Effector memory CD4-positive, alpha-beta T cell (primary cell): ENCODE results near the gene B3GNT2.
"Not testable (repeated sequence)": the region's sequence is repeated elsewhere in the genome, so short reads cannot be mapped to it uniquely, and the experiment has no call there.

Experiments used
- DNase-seq, 3 donors: peaks; one replicate each; pipeline ENCODE4 v3.0.0-alpha.2; 2020
- H3K27ac ChIP-seq: 2 replicates; pipeline ENCODE4 v1.7.0; 2013; ENCODE audit warnings: mild to moderate bottlenecking, low read length, moderate library complexity; ENCODE audit not compliant: insufficient read depth, poor library complexity, severe bottlenecking
- H3K27me3 ChIP-seq: replicated peaks from 2 replicates; pipeline ENCODE4 v1.7.0; 2013; ENCODE audit warnings: mild to moderate bottlenecking, low read length; ENCODE audit not compliant: insufficient read depth, control insufficient read depth, poor library complexity, severe bottlenecking
- H3K36me3 ChIP-seq: 2 replicates; pipeline ENCODE4 v1.7.0; 2013; ENCODE audit warnings: mild to moderate bottlenecking, low read length, moderate library complexity; ENCODE audit not compliant: control insufficient read depth, insufficient read depth
- H3K4me1 ChIP-seq: 2 replicates; pipeline ENCODE4 v1.7.0; 2013; ENCODE audit warnings: low read length, mild to moderate bottlenecking; ENCODE audit not compliant: control insufficient read depth, insufficient read depth, poor library complexity, severe bottlenecking
- H3K4me3 ChIP-seq: 2 replicates; pipeline ENCODE4 v1.7.0; 2013; ENCODE audit warnings: low read length, low read depth, mild to moderate bottlenecking; ENCODE audit not compliant: insufficient read depth, poor library complexity, severe bottlenecking
- H3K9me3 ChIP-seq: 2 replicates; pipeline ENCODE4 v1.7.0; 2013; ENCODE audit warnings: mild to moderate bottlenecking, low read length, moderate library complexity; ENCODE audit not compliant: control insufficient read depth

B3GNT2 gene

DNA sequence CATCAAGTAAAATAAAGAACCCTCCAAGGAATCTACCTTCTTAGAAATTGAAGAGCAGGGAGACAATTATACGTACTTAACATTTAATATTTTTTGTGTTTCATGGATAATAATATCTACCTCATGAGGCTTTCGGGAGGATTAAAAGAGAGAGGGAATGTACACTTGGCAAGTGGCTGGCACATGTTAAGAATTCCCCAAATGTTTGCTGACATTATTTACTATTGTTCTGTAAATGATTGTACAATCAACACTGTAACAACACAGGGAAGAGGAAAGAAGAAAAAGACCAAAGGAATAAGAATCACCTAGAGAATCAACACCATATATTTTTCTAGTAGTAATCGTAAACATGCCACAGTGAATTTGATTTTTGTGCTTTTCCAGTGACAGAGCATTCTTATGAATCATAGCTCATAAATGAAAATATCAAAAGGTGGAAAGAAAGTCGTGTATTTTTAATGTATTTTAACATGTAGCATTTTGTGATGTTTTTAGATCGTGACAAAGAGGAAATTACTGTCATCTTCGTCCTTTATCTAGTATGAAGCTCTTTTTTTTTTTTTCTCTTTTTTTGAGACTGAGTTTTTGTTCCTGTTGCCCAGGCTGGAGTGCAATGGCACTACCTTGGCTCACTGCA, 67.3 kb downstream of the B3GNT2 start:
- no peaks in the 10 kb centered on the region for H3K36me3 ChIP-seq
- H3K4me3 ChIP-seq = no peak overlapping the region
- H3K27ac ChIP-seq = no peak overlapping the region
- H3K27me3 ChIP-seq = no peaks in the 10 kb centered on the region
- no peaks in the 10 kb centered on the region for H3K9me3 ChIP-seq
- no peak for DNase-seq
- H3K4me1 ChIP-seq = no peaks in the 10 kb centered on the region

- Histone ChIP-seq H3K4me1 (no peaks in the 10 kb centered on the region), H3K36me3 (no peaks in the 10 kb centered on the region), H3K27me3 (no peaks in the 10 kb centered on the region), H3K27ac (no peak overlapping the region), H3K9me3 (no peaks in the 10 kb centered on the region), H3K4me3 (no peak overlapping the region)
- DNase-seq = no peak
Measured at GRCh38 chr2:62264186-62264585, 68.3 kb downstream of the B3GNT2 start.

- H3K4me3 ChIP-seq = no peak overlapping the region
- no peaks in the 10 kb centered on the region for H3K4me1 ChIP-seq
- no peaks in the 10 kb centered on the region for H3K27me3 ChIP-seq
- no peak for DNase-seq
- no peaks in the 10 kb centered on the region for H3K9me3 ChIP-seq
- H3K27ac ChIP-seq = no peak overlapping the region
- H3K36me3 ChIP-seq = no peaks in the 10 kb centered on the region
Measured at GRCh38 chr2:62265106-62265505, 69.2 kb downstream of the B3GNT2 start.

GRCh38 chr2:62266433-62267038, 70.6 kb downstream of the B3GNT2 start:
- H3K4me3 ChIP-seq = no peak overlapping the region

GRCh38 chr2:62267696-62268095, 71.8 kb downstream of the B3GNT2 start:
- H3K27me3 ChIP-seq = no peaks in the 10 kb centered on the region
- H3K27ac ChIP-seq = no peak overlapping the region
- H3K4me1 ChIP-seq = no peaks in the 10 kb centered on the region
- no peak for DNase-seq
- no peaks in the 10 kb centered on the region for H3K36me3 ChIP-seq
- H3K4me3 ChIP-seq = no peak overlapping the region
- H3K9me3 ChIP-seq = no peaks in the 10 kb centered on the region

More at GRCh38 chr2:62266433-62267038, 70.6 kb downstream of the B3GNT2 start:
- no peak for DNase-seq
- no peaks in the 10 kb centered on the region for H3K9me3 ChIP-seq
- no peaks in the 10 kb centered on the region for H3K4me1 ChIP-seq
- H3K27ac ChIP-seq = no peak overlapping the region
- H3K36me3 ChIP-seq = no peaks in the 10 kb centered on the region
- H3K27me3 ChIP-seq = no peaks in the 10 kb centered on the region

- not testable (repeated sequence) for DNase-seq, H3K27ac ChIP-seq, H3K4me1 ChIP-seq, H3K27me3 ChIP-seq, H3K36me3 ChIP-seq, H3K9me3 ChIP-seq, H3K4me3 ChIP-seq
Measured at GRCh38 chr2:62268681-62269188, 72.8 kb downstream of the B3GNT2 start.

- Histone ChIP-seq H3K27me3 (no peaks in the 10 kb centered on the region), H3K36me3 (no peaks in the 10 kb centered on the region), H3K4me3 (no peak overlapping the region), H3K9me3 (no peaks in the 10 kb centered on the region), H3K27ac (no peak overlapping the region), H3K4me1 (no peaks in the 10 kb centered on the region)
- DNase-seq = no peak
Measured at GRCh38 chr2:62270728-62271127, 74.8 kb downstream of the B3GNT2 start.
